ENCODE measurements around the gene MAP2. TPM values are rescaled to one million over a fixed set of nuclear protein-coding genes. Genes with fewer than 3 reads are reported as not detected.

The MAP2 gene
- total RNA-seq, 1 donor from 2014 or later: 58.1 TPM

DNA sequence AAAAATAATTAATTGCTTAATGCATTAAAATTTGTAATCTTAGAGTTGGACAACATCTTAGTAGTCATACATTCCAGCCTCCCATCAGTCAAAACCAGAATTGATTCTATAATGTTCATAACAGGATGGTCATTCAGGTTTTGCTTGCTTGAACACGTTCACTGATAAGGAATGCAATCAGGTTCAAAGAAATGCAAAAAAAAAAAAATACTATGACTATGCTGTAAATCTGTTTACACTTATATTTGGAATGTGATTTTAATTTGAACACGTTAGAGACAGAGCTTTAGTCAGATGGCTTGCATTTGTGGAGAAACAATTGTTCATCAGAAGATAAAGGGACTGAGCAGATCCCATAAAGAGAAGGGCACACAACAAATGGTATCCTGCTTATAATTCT lies 216.5 kb downstream of the MAP2 start:
- Histone ChIP-seq H3K4me3 (ENCODE audit: low read depth, low read length) (no peak overlapping the region), H3K36me3 (ENCODE audit: control insufficient read depth, insufficient read depth, low read length) (no peaks in the 10 kb centered on the region), H3K27me3 (ENCODE audit: control insufficient read depth, insufficient read depth, low read length) (no peaks in the 10 kb centered on the region)
- DNase-seq (ENCODE audit: low read depth): no peak
- TF ChIP-seq, protein P1, sequence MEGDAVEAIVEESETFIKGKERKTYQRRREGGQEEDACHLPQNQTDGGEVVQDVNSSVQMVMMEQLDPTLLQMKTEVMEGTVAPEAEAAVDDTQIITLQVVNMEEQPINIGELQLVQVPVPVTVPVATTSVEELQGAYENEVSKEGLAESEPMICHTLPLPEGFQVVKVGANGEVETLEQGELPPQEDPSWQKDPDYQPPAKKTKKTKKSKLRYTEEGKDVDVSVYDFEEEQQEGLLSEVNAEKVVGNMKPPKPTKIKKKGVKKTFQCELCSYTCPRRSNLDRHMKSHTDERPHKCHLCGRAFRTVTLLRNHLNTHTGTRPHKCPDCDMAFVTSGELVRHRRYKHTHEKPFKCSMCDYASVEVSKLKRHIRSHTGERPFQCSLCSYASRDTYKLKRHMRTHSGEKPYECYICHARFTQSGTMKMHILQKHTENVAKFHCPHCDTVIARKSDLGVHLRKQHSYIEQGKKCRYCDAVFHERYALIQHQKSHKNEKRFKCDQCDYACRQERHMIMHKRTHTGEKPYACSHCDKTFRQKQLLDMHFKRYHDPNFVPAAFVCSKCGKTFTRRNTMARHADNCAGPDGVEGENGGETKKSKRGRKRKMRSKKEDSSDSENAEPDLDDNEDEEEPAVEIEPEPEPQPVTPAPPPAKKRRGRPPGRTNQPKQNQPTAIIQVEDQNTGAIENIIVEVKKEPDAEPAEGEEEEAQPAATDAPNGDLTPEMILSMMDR (IDR thresholded peaks at IDR 0.05; ENCODE audit: insufficient read depth, low read length, poor library complexity, severe bottlenecking): no peak

DNA sequence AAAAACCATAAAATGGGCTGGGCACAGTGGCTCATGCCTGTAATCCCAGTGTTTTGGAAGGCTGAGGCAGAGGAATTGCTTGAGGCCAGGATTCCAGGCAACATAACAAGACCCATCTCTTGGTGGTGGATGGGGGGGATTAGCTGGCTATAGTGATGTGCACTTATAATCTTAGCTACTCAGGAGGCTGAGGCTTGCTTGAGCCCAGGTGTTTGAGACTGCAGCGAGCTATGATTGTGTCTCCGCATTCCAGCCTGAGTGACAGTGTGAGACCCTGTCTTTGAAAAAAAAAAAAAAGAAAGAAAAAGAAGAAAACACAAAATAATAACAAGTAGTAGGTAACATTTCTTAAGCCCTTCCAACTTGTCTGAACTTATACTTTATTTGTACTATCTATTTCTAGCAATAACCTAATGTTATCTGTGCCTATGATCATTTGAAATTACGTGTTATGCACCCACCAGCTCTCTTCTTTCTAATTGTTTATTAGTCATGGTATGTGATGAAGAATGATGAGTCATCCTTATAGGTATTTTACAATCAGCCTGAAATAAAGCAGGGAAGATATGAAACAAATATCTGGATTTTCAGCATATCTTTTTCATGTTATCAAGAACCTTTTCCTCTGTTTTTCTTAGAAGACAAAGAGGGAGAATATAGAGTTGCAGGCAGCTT lies 218.4 kb downstream of the MAP2 start:
- TF ChIP-seq, protein P1 (IDR thresholded peaks at IDR 0.05; ENCODE audit: insufficient read depth, low read length, poor library complexity, severe bottlenecking): no peak
- DNase-seq (ENCODE audit: low read depth): no peak
- Histone ChIP-seq H3K36me3 (ENCODE audit: control insufficient read depth, insufficient read depth, low read length) (no peaks in the 10 kb centered on the region), H3K4me3 (ENCODE audit: low read depth, low read length) (no peak overlapping the region), H3K27me3 (ENCODE audit: control insufficient read depth, insufficient read depth, low read length) (no peaks in the 10 kb centered on the region)

DNA sequence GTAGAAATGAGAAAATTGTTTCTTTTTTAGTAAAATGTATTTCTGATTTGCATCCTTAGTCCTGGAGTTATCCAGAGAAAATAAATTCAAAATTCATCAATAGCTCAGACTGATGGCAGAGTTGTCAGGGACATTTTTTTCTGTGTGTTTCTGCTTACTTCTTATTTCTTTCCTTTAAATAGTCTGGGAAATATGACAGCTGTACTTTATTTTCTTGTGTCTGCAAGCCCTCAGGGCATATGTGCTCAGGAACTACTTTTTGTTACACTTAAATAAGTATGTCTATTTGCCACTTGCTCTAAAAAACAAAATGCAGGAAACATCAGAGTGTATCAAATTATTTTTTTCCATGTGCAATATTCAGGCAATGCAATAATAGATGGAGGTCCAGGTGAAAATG lies 221.0 kb downstream of the MAP2 start:
- Histone ChIP-seq H3K4me3 (ENCODE audit: low read depth, low read length) (no peak overlapping the region), H3K27me3 (ENCODE audit: control insufficient read depth, insufficient read depth, low read length) (no peaks in the 10 kb centered on the region), H3K36me3 (ENCODE audit: control insufficient read depth, insufficient read depth, low read length) (no peaks in the 10 kb centered on the region)
- no peak for DNase-seq (ENCODE audit: low read depth)
- TF ChIP-seq, protein P1 (IDR thresholded peaks at IDR 0.05; ENCODE audit: insufficient read depth, low read length, poor library complexity, severe bottlenecking): no peak

DNA sequence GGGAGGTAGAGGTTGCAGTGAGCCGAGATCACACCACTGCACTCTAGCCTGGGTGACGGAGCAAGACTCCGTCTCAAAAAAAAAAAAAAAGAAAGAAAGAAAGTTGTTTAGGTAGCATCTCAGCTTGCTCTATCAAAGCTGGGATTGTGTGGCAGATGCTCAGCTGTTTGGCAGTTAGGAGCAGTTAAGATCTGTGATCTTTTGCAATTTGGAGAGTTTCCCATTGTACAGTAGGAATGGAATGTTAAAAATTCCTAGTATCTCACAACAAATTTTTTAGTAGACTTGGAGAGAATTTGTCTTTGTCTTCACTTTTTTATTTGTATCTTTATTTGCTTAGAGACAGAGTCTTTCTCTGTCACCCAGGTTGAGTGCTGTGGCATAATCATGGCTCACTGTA lies 224.9 kb downstream of the MAP2 start:
- TF ChIP-seq, protein P1 (IDR thresholded peaks at IDR 0.05; ENCODE audit: insufficient read depth, low read length, poor library complexity, severe bottlenecking): no peak
- DNase-seq (ENCODE audit: low read depth): no peak
- H3K27me3 ChIP-seq (ENCODE audit: control insufficient read depth, insufficient read depth, low read length): no peaks in the 10 kb centered on the region

DNA sequence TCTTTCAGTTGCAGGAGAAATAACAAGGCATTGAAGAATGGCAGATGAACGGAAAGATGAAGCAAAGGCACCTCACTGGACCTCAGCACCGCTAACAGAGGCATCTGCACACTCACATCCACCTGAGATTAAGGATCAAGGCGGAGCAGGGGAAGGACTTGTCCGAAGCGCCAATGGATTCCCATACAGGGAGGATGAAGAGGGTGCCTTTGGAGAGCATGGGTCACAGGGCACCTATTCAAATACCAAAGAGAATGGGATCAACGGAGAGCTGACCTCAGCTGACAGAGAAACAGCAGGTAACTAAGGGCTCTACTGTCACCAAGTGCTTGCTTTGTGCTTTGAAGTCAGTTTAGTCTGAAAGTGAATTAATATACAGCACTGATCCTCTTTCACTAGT lies 229.3 kb downstream of the MAP2 start:
- TF ChIP-seq, protein P1 (IDR thresholded peaks at IDR 0.05; ENCODE audit: insufficient read depth, low read length, poor library complexity, severe bottlenecking): no peak
- H3K4me3 ChIP-seq (ENCODE audit: low read depth, low read length): no peak overlapping the region
- no peaks in the 10 kb centered on the region for H3K27me3 ChIP-seq (ENCODE audit: control insufficient read depth, insufficient read depth, low read length)
- no peaks in the 10 kb centered on the region for H3K36me3 ChIP-seq (ENCODE audit: control insufficient read depth, insufficient read depth, low read length)
- no peak for DNase-seq (ENCODE audit: low read depth)

More for the DNA sequence above, 224.9 kb downstream of the MAP2 start:
- Histone ChIP-seq H3K36me3 (ENCODE audit: control insufficient read depth, insufficient read depth, low read length) (no peaks in the 10 kb centered on the region), H3K4me3 (ENCODE audit: low read depth, low read length) (no peak overlapping the region)
